ENCODE results near the gene GRIK3. TPM values are rescaled to one million over a fixed set of nuclear protein-coding genes. Genes with fewer than 3 reads are reported as not detected.
"Not testable (repeated sequence)": the region's sequence is repeated elsewhere in the genome, so short reads cannot be mapped to it uniquely, and the experiment has no call there.

The GRIK3 gene
- total RNA-seq, 1 experiment from 2014 or later, result not detected

- peaks cover 34% of the 10 kb centered on the region for H3K27me3 ChIP-seq (ENCODE audit: low read length)
- no TSS peak for BruUV-seq (replicated peaks)
- CTCF ChIA-PET, result no interaction called here
These were observed 127.8 kb downstream of the GRIK3 start for GRCh38 chr1:36906555-36906954.

GRCh38 chr1:36905941-36906340, 128.4 kb downstream of the GRIK3 start:
- Histone ChIP-seq H3K9me3 (ENCODE audit: low read length) (no peaks in the 10 kb centered on the region), H3K9ac (ENCODE audit: low read length) (no peak overlapping the region), H3K27ac (ENCODE audit: low read length) (no peak overlapping the region), H3K9me2 (replicated peaks; ENCODE audit: low read length) (no peaks in the 10 kb centered on the region), H3K4me1 (ENCODE audit: insufficient read depth, low read length) (no peaks in the 10 kb centered on the region), H3K27me3 (ENCODE audit: low read length) (peaks cover 28% of the 10 kb centered on the region), H4K20me1 (ENCODE audit: low read length) (no peaks in the 10 kb centered on the region), H3K79me2 (ENCODE audit: low read length) (no peaks in the 10 kb centered on the region), H3K36me3 (ENCODE audit: low read depth, low read length) (no peaks in the 10 kb centered on the region), H3F3A (ENCODE audit: low read length, unreplicated experiment) (no peaks in the 10 kb centered on the region), H3K4me2 (ENCODE audit: low read length) (no peak overlapping the region), H3K4me3 (ENCODE audit: low read length) (no peak overlapping the region), H2AFZ (ENCODE audit: low read length) (no peak overlapping the region)
- POLR2A ChIA-PET (ENCODE audit: unreplicated experiment), result no interaction called here
- BruUV-seq (replicated peaks), result no TSS peak
- CTCF ChIA-PET, result no interaction called here
- ATAC-seq (no peak), DNase-seq (no peak)
- intact Hi-C loops (cut with micrococcal nuclease), result no loop called here
- TF ChIP-seq EZH2 (IDR thresholded peaks at IDR 0.05; ENCODE audit: low read length, unreplicated experiment), result no peak
- TF ChIP-seq, protein P1, sequence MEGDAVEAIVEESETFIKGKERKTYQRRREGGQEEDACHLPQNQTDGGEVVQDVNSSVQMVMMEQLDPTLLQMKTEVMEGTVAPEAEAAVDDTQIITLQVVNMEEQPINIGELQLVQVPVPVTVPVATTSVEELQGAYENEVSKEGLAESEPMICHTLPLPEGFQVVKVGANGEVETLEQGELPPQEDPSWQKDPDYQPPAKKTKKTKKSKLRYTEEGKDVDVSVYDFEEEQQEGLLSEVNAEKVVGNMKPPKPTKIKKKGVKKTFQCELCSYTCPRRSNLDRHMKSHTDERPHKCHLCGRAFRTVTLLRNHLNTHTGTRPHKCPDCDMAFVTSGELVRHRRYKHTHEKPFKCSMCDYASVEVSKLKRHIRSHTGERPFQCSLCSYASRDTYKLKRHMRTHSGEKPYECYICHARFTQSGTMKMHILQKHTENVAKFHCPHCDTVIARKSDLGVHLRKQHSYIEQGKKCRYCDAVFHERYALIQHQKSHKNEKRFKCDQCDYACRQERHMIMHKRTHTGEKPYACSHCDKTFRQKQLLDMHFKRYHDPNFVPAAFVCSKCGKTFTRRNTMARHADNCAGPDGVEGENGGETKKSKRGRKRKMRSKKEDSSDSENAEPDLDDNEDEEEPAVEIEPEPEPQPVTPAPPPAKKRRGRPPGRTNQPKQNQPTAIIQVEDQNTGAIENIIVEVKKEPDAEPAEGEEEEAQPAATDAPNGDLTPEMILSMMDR (conservative IDR thresholded peaks at IDR 0.05; ENCODE audit: low read depth, low read length), result no peak
- TF ChIP-seq EZH2phosphoT487 (IDR thresholded peaks at IDR 0.05; ENCODE audit: borderline replicate concordance, low read length), result no peak

More at GRCh38 chr1:36906555-36906954, 127.8 kb downstream of the GRIK3 start:
- H3K79me2 ChIP-seq (ENCODE audit: low read length), result no peaks in the 10 kb centered on the region
- no peaks in the 10 kb centered on the region for H3K9me3 ChIP-seq (ENCODE audit: low read length)
- no peaks in the 10 kb centered on the region for H4K20me1 ChIP-seq (ENCODE audit: low read length)
- H3K27ac ChIP-seq (ENCODE audit: low read length), result no peak overlapping the region
- no peaks in the 10 kb centered on the region for H3K4me1 ChIP-seq (ENCODE audit: insufficient read depth, low read length)
- TF ChIP-seq, protein P1 (conservative IDR thresholded peaks at IDR 0.05; ENCODE audit: low read depth, low read length), result no peak
- no peak for TF ChIP-seq EZH2phosphoT487 (IDR thresholded peaks at IDR 0.05; ENCODE audit: borderline replicate concordance, low read length)
- no peak for TF ChIP-seq EZH2 (IDR thresholded peaks at IDR 0.05; ENCODE audit: low read length, unreplicated experiment)
- no peaks in the 10 kb centered on the region for H3F3A ChIP-seq (ENCODE audit: low read length, unreplicated experiment)
- no peak overlapping the region for H3K9ac ChIP-seq (ENCODE audit: low read length)
- ATAC-seq (no peak), DNase-seq (no peak)
- no peak overlapping the region for H3K4me2 ChIP-seq (ENCODE audit: low read length)
- no peak overlapping the region for H3K4me3 ChIP-seq (ENCODE audit: low read length)
- H3K36me3 ChIP-seq (ENCODE audit: low read depth, low read length), result no peaks in the 10 kb centered on the region
- POLR2A ChIA-PET (ENCODE audit: unreplicated experiment), result no interaction called here
- H2AFZ ChIP-seq (ENCODE audit: low read length), result no peak overlapping the region
- intact Hi-C loops (cut with micrococcal nuclease), result no loop called here
- no peaks in the 10 kb centered on the region for H3K9me2 ChIP-seq (replicated peaks; ENCODE audit: low read length)

- no peak overlapping the region for H3K4me2 ChIP-seq (ENCODE audit: low read length)
- TF ChIP-seq EZH2phosphoT487 (IDR thresholded peaks at IDR 0.05; ENCODE audit: borderline replicate concordance, low read length) (no peak), EZH2 (IDR thresholded peaks at IDR 0.05; ENCODE audit: low read length, unreplicated experiment) (no peak)
- TF ChIP-seq, protein P1 (conservative IDR thresholded peaks at IDR 0.05; ENCODE audit: low read depth, low read length), result no peak
- no peaks in the 10 kb centered on the region for H3K4me1 ChIP-seq (ENCODE audit: insufficient read depth, low read length)
- ATAC-seq (no peak), DNase-seq (no peak)
- H2AFZ ChIP-seq (ENCODE audit: low read length), result no peak overlapping the region
- no peak overlapping the region for H3K9ac ChIP-seq (ENCODE audit: low read length)
- no TSS peak for BruUV-seq (replicated peaks)
- no peaks in the 10 kb centered on the region for H3K9me2 ChIP-seq (replicated peaks; ENCODE audit: low read length)
- ChIA-PET POLR2A (ENCODE audit: unreplicated experiment) (no interaction called here), CTCF (no interaction called here)
- no peak overlapping the region for H3K4me3 ChIP-seq (ENCODE audit: low read length)
- H4K20me1 ChIP-seq (ENCODE audit: low read length), result no peaks in the 10 kb centered on the region
- H3K79me2 ChIP-seq (ENCODE audit: low read length), result no peaks in the 10 kb centered on the region
- no peak overlapping the region for H3K27ac ChIP-seq (ENCODE audit: low read length)
- no peaks in the 10 kb centered on the region for H3F3A ChIP-seq (ENCODE audit: low read length, unreplicated experiment)
- 0 out of 2 replicates have a peak, but pooled peaks cover 7% of the 10 kb centered on the region for H3K9me3 ChIP-seq (ENCODE audit: low read length)
- no peaks in the 10 kb centered on the region for H3K36me3 ChIP-seq (ENCODE audit: low read depth, low read length)
- peaks cover 4% of the 10 kb centered on the region; the same call in 1 of the 2 replicates for H3K27me3 ChIP-seq (ENCODE audit: low read length)
- intact Hi-C loops (cut with micrococcal nuclease), result no loop called here
These were observed 134.2 kb downstream of the GRIK3 start for GRCh38 chr1:36900128-36900527.

GRCh38 chr1:36897813-36898212, 136.5 kb downstream of the GRIK3 start:
- CTCF ChIA-PET; H4K20me1 ChIP-seq (ENCODE audit: low read length); intact Hi-C loops (cut with micrococcal nuclease); H3K27ac ChIP-seq (ENCODE audit: low read length); H3K9me3 ChIP-seq (ENCODE audit: low read length); H3K9me2 ChIP-seq (replicated peaks; ENCODE audit: low read length); H3K9ac ChIP-seq (ENCODE audit: low read length); DNase-seq; ATAC-seq; BruUV-seq (replicated peaks); H3K4me3 ChIP-seq (ENCODE audit: low read length); H2AFZ ChIP-seq (ENCODE audit: low read length); H3K4me2 ChIP-seq (ENCODE audit: low read length); H3K36me3 ChIP-seq (ENCODE audit: low read depth, low read length); H3K79me2 ChIP-seq (ENCODE audit: low read length); H3F3A ChIP-seq (ENCODE audit: low read length, unreplicated experiment); POLR2A ChIA-PET (ENCODE audit: unreplicated experiment); H3K4me1 ChIP-seq (ENCODE audit: insufficient read depth, low read length): not testable (repeated sequence)
- peaks cover 20% of the 10 kb centered on the region for H3K27me3 ChIP-seq (ENCODE audit: low read length)
